GM23248 (cell line): Measurements from ENCODE around the gene SCG3. TPM values are rescaled to one million over a fixed set of nuclear protein-coding genes. Genes with fewer than 3 reads are reported as not detected.

Experiments used
- DNase-seq: peaks from one replicate; pipeline ENCODE4 v3.0.0-alpha.2; 2015
- H2AFZ ChIP-seq: fragments of 200-600 bp; sonication (generic); 2 replicates; pipeline ENCODE4 v1.6.1; 2016; ENCODE audit warnings: antibody characterized with exemption
- H3F3A ChIP-seq: fragments of 200-600 bp; sonication (generic); 2 replicates; pipeline ENCODE4 v1.6.1; 2016; ENCODE audit warnings: mild to moderate bottlenecking, antibody characterized with exemption, mixed run types; ENCODE audit not compliant: insufficient read depth
- H3K27ac ChIP-seq: fragments of 200-600 bp; sonication (generic); 2 replicates; pipeline ENCODE4 v1.5.1; 2016; ENCODE audit warnings: mild to moderate bottlenecking
- H3K27me3 ChIP-seq: fragments of 200-600 bp; sonication (generic); replicated peaks from 2 replicates; pipeline ENCODE4 v1.6.1; 2016; ENCODE audit warnings: mild to moderate bottlenecking; ENCODE audit not compliant: insufficient read depth
- H3K36me3 ChIP-seq: fragments of 200-600 bp; sonication (generic); 2 replicates; pipeline ENCODE4 v1.6.1; 2016; ENCODE audit warnings: low read depth, mild to moderate bottlenecking
- H3K4me1 ChIP-seq: fragments of 200-600 bp; sonication (generic); 2 replicates; pipeline ENCODE4 v1.6.1; 2016; ENCODE audit warnings: mild to moderate bottlenecking; ENCODE audit not compliant: insufficient read depth
- H3K4me2 ChIP-seq: fragments of 200-600 bp; sonication (generic); one replicate; pipeline ENCODE4 v1.6.1; 2016; ENCODE audit warnings: mild to moderate bottlenecking; ENCODE audit not compliant: unreplicated experiment
- H3K4me3 ChIP-seq: fragments of 200-600 bp; sonication (generic); 2 replicates; pipeline ENCODE4 v1.5.1; 2016; ENCODE audit warnings: mild to moderate bottlenecking
- H3K79me2 ChIP-seq: fragments of 200-600 bp; sonication (generic); 2 replicates; pipeline ENCODE4 v1.6.1; 2016; ENCODE audit warnings: mild to moderate bottlenecking; ENCODE audit not compliant: insufficient read depth
- H3K9ac ChIP-seq: fragments of 200-600 bp; sonication (generic); 2 replicates; pipeline ENCODE4 v1.6.1; 2016; ENCODE audit warnings: mild to moderate bottlenecking
- H3K9me2 ChIP-seq: fragments of 200-600 bp; sonication (generic); 2 replicates; pipeline ENCODE4 v1.6.1; 2016; ENCODE audit warnings: mixed run types, mild to moderate bottlenecking, moderate library complexity; ENCODE audit not compliant: insufficient read depth
- H3K9me3 ChIP-seq: fragments of 200-600 bp; sonication (generic); one replicate; pipeline ENCODE4 v1.6.1; 2017; ENCODE audit warnings: low read depth
- H4K20me1 ChIP-seq: fragments of 200-600 bp; sonication (generic); 2 replicates; pipeline ENCODE4 v1.6.0; 2016; ENCODE audit not compliant: insufficient read depth
- EZH2 ChIP-seq: fragments of 200-600 bp; sonication (generic); IDR thresholded peaks from 2 replicates; pipeline ENCODE4 v1.6.1; 2018; ENCODE audit warnings: antibody characterized with exemption, mild to moderate bottlenecking; ENCODE audit not compliant: insufficient read depth, poor library complexity, severe bottlenecking
- EZH2phosphoT487 ChIP-seq: fragments of 200-600 bp; sonication (generic); IDR thresholded peaks from 2 replicates; pipeline ENCODE4 v1.6.1; 2018; ENCODE audit warnings: antibody characterized with exemption, moderate library complexity, mild to moderate bottlenecking, low read depth; ENCODE audit not compliant: insufficient read depth
- WGBS, 2 experiments: methylation state at CpG; one replicate each; pipeline ENCODE4 v1.1.6; 2015 to 2017; ENCODE audit warnings: low lambda C conversion rate in 2 of 2, low coverage in 1 of 2; ENCODE audit errors: missing lambda C conversion rate in 2 of 2; 5-methylcytosine and 5-hydroxymethylcytosine counted together
- in situ Hi-C: fragments of 300-500 bp; cut with MboI; formaldehyde crosslinking; loops from 2 replicates; pipeline ENCODE4 v1.15.0; 2020
- polyA plus RNA-seq: library from polyadenylated mRNA; unstranded; fragments of >200 nt; fragmentation: Nextera tagmentation; extraction: Ambion mirVana; gene quantifications from 2 replicates; pipeline ENCODE4 v1.2.1, GENCODE V29; 2016
- total RNA-seq: library from RNA; depleted of rRNA; stranded (reverse); fragments of >200 nt; shearing (Covaris generic); gene quantifications from 2 replicates; pipeline ENCODE4 v1.2.3, GENCODE V29; 2014

The SCG3 gene
- total and polyA plus RNA-seq, 2 experiments from 2014 or later: not detected

GRCh38 chr15:51735228-51736010 lies 54.1 kb downstream of the SCG3 start:
- Histone ChIP-seq H3K4me2 (no peak overlapping the region), H3K27me3 (no peaks in the 10 kb centered on the region), H3K27ac (no peak overlapping the region), H3K9me2 (no peaks in the 10 kb centered on the region), H2AFZ (no peak overlapping the region), H3K36me3 (no peaks in the 10 kb centered on the region), H3K9ac (no peak overlapping the region), H3K4me1 (peaks cover 11% of the 10 kb centered on the region), H3K79me2 (no peaks in the 10 kb centered on the region), H3K4me3 (no peak overlapping the region), H4K20me1 (no peaks in the 10 kb centered on the region), H3K9me3 (no peaks in the 10 kb centered on the region), H3F3A (peaks cover 11% of the 10 kb centered on the region)
- WGBS, 2 experiments: 78 to 79% methylated on average over 5 of the region's 5 CpGs
- DNase-seq: peak; percentile 3
- TF ChIP-seq EZH2 (no peak), EZH2phosphoT487 (no peak)
- in situ Hi-C loops: no loop called here

- H3K36me3 ChIP-seq: no peaks in the 10 kb centered on the region
- no peak overlapping the region for H3K4me3 ChIP-seq
- no peaks in the 10 kb centered on the region for H3K9me3 ChIP-seq
- no peak for TF ChIP-seq EZH2phosphoT487
- no peak for TF ChIP-seq EZH2
- no peaks in the 10 kb centered on the region for H4K20me1 ChIP-seq
- no peak overlapping the region for H2AFZ ChIP-seq
- no peaks in the 10 kb centered on the region for H3K27me3 ChIP-seq
- H3K9ac ChIP-seq: no peak overlapping the region
- H3K4me1 ChIP-seq: peaks cover 11% of the 10 kb centered on the region
- H3K79me2 ChIP-seq: no peaks in the 10 kb centered on the region
- no peaks in the 10 kb centered on the region for H3K9me2 ChIP-seq
- in situ Hi-C loops: no loop called here
- 93 to 95% methylated on average over 3 of the region's 3 CpGs for WGBS, 2 experiments
- H3K4me2 ChIP-seq: no peak overlapping the region
- peaks cover 11% of the 10 kb centered on the region for H3F3A ChIP-seq
- no peak overlapping the region for H3K27ac ChIP-seq
- DNase-seq: peak; percentile 11
These were observed 54.8 kb downstream of the SCG3 start for GRCh38 chr15:51736069-51736468.

GRCh38 chr15:51736751-51737521 lies 55.6 kb downstream of the SCG3 start:
- no peak for TF ChIP-seq EZH2
- no peak for TF ChIP-seq EZH2phosphoT487
- Histone ChIP-seq H3K9me2 (no peaks in the 10 kb centered on the region), H3K79me2 (no peaks in the 10 kb centered on the region), H3K4me2 (peak overlapping the region; percentile 84), H3K4me1 (peaks cover 3% of the 10 kb centered on the region; the same call in 1 of the 2 replicates), H3K9ac (peak overlapping the region; percentile 59), H2AFZ (peak overlapping the region; percentile 90), H3K27me3 (no peaks in the 10 kb centered on the region), H3K36me3 (no peaks in the 10 kb centered on the region), H3K4me3 (peak overlapping the region; percentile 72), H4K20me1 (no peaks in the 10 kb centered on the region), H3K27ac (no peak overlapping the region), H3K9me3 (no peaks in the 10 kb centered on the region), H3F3A (peaks cover 5% of the 10 kb centered on the region)
- WGBS, 2 experiments: 4 to 6% methylated on average over 48 to 66 of the region's 69 CpGs
- in situ Hi-C loops: no loop called here
- DNase-seq: peak; percentile 63

- Histone ChIP-seq H3K4me2 (peak within 1 kb of the TSS; percentile 84), H3K4me1 (no peaks in the 10 kb centered on the region), H3K27me3 (no peaks in the 10 kb centered on the region), H3K9me2 (no peaks in the 10 kb centered on the region), H3K9ac (peak within 1 kb of the TSS; percentile 59), H2AFZ (peak within 1 kb of the TSS; percentile 90), H3K36me3 (no peaks in the 10 kb centered on the region), H3K4me3 (peak within 1 kb of the TSS; percentile 72), H3K27ac (no peak within 1 kb of the TSS), H3F3A (peaks cover 5% of the 10 kb centered on the region), H3K79me2 (no peaks in the 10 kb centered on the region), H4K20me1 (no peaks in the 10 kb centered on the region), H3K9me3 (no peaks in the 10 kb centered on the region)
- TF ChIP-seq EZH2 (no peak), EZH2phosphoT487 (no peak)
- 1 to 2% methylated on average over 37 to 40 of the region's 67 CpGs for WGBS, 2 experiments
- in situ Hi-C loops: no loop called here
- peak; percentile 72 for DNase-seq
These were observed 56.4 kb downstream of the SCG3 start, which contains the start of gene LYSMD2 for GRCh38 chr15:51737522-51738305. TSS of gene LYSMD2 (minus strand) at chr15:51737655. CDS start at chr15:51737622, 33 bp downstream.
